Trophoblast cell (in vitro differentiated cells and primary cell): ENCODE data around the gene KIF3A.

Source experiments
- DNase-seq, 2 donors: peaks; one replicate each; pipeline ENCODE4 v3.0.0-alpha.2; 2016
- H2AFZ ChIP-seq: 2 replicates; pipeline ENCODE4 v1.6.1; 2013; ENCODE audit warnings: low read length, moderate library complexity, mild to moderate bottlenecking; ENCODE audit not compliant: insufficient read depth, poor library complexity
- H2AK5ac ChIP-seq: 2 replicates; pipeline ENCODE4 v1.6.1; 2013; ENCODE audit warnings: mild to moderate bottlenecking, low read length
- H2BK120ac ChIP-seq: 2 replicates; pipeline ENCODE4 v1.6.1; 2013; ENCODE audit warnings: low read length, mild to moderate bottlenecking, moderate library complexity; ENCODE audit not compliant: insufficient read depth, poor library complexity
- H2BK12ac ChIP-seq: 2 replicates; pipeline ENCODE4 v1.6.1; 2013; ENCODE audit warnings: mild to moderate bottlenecking, low read length, moderate library complexity
- H2BK5ac ChIP-seq: 2 replicates; pipeline ENCODE4 v1.6.1; 2013; ENCODE audit warnings: low read length, low read depth, moderate library complexity, mild to moderate bottlenecking; ENCODE audit not compliant: poor library complexity
- H3K14ac ChIP-seq: 2 replicates; pipeline ENCODE4 v1.6.1; 2013; ENCODE audit warnings: mild to moderate bottlenecking, low read length
- H3K18ac ChIP-seq: 2 replicates; pipeline ENCODE4 v1.6.1; 2013; ENCODE audit warnings: mild to moderate bottlenecking, low read length
- H3K23ac ChIP-seq: 2 replicates; pipeline ENCODE4 v1.6.1; 2013; ENCODE audit warnings: low read length
- H3K27ac ChIP-seq: 2 replicates; pipeline ENCODE4 v1.5.1; 2013; ENCODE audit warnings: low read depth, mild to moderate bottlenecking, inconsistent platforms, low read length, moderate library complexity
- H3K27me3 ChIP-seq: 2 replicates; pipeline ENCODE4 v1.6.1; 2013; ENCODE audit warnings: inconsistent platforms, mild to moderate bottlenecking, low read length, moderate library complexity; ENCODE audit not compliant: insufficient read depth
- H3K36me3 ChIP-seq, 2 experiments: 1 replicate in 1 of 2; 2 replicates in 1 of 2; pipeline ENCODE4 v1.6.1; 2013; ENCODE audit warnings: low read length in 2 of 2, mild to moderate bottlenecking in 2 of 2, moderate library complexity in 1 of 2; ENCODE audit not compliant: insufficient read depth in 2 of 2, control insufficient read depth in 1 of 2
- H3K4ac ChIP-seq: 2 replicates; pipeline ENCODE4 v1.6.1; 2013; ENCODE audit warnings: low read depth, mild to moderate bottlenecking, low read length, moderate library complexity
- H3K4me1 ChIP-seq, 2 experiments: 1 replicate in 1 of 2; 2 replicates in 1 of 2; pipeline ENCODE4 v1.6.1; 2013; ENCODE audit warnings: low read length in 2 of 2, mild to moderate bottlenecking in 2 of 2, moderate library complexity in 1 of 2; ENCODE audit not compliant: insufficient read depth in 2 of 2, control insufficient read depth in 1 of 2
- H3K4me2 ChIP-seq: 2 replicates; pipeline ENCODE4 v1.6.1; 2013; ENCODE audit warnings: inconsistent platforms, mild to moderate bottlenecking, low read length, moderate library complexity
- H3K4me3 ChIP-seq: 2 replicates; pipeline ENCODE4 v1.5.1; 2013; ENCODE audit warnings: mild to moderate bottlenecking, low read depth, low read length, inconsistent platforms
- H3K79me1 ChIP-seq: one replicate; pipeline ENCODE4 v1.6.1; 2013; ENCODE audit warnings: low read length
- H3K79me2 ChIP-seq: 2 replicates; pipeline ENCODE4 v1.6.1; 2013; ENCODE audit warnings: low read length, mild to moderate bottlenecking; ENCODE audit not compliant: control insufficient read depth, insufficient read depth, poor library complexity
- H3K9ac ChIP-seq: 2 replicates; pipeline ENCODE4 v1.6.1; 2013; ENCODE audit warnings: mild to moderate bottlenecking, low read length
- H3K9me3 ChIP-seq: 2 replicates; pipeline ENCODE4 v1.6.1; 2013; ENCODE audit warnings: low read depth, mild to moderate bottlenecking, control low read depth, inconsistent platforms, low read length; ENCODE audit not compliant: insufficient read depth
- H4K12ac ChIP-seq: 2 replicates; pipeline ENCODE4 v1.6.1; 2013; ENCODE audit warnings: low read depth, mild to moderate bottlenecking, low read length, moderate library complexity
- H4K8ac ChIP-seq: 2 replicates; pipeline ENCODE4 v1.6.1; 2013; ENCODE audit warnings: low read depth, mild to moderate bottlenecking, low read length, moderate library complexity
- H4K91ac ChIP-seq: one replicate; pipeline ENCODE4 v1.6.1; 2013; ENCODE audit warnings: low read depth, mild to moderate bottlenecking, low read length, moderate library complexity
- WGBS: extraction: QIAGEN DNeasy Blood & Tissue Kit; methylation state at CpG from one replicate; pipeline ENCODE4 v1.1.7; 2013; ENCODE audit warnings: missing lambda C conversion rate; ENCODE audit not compliant: insufficient read length, insufficient coverage; ENCODE audit errors: extremely low coverage; 5-methylcytosine and 5-hydroxymethylcytosine counted together

The KIF3A gene

DNA sequence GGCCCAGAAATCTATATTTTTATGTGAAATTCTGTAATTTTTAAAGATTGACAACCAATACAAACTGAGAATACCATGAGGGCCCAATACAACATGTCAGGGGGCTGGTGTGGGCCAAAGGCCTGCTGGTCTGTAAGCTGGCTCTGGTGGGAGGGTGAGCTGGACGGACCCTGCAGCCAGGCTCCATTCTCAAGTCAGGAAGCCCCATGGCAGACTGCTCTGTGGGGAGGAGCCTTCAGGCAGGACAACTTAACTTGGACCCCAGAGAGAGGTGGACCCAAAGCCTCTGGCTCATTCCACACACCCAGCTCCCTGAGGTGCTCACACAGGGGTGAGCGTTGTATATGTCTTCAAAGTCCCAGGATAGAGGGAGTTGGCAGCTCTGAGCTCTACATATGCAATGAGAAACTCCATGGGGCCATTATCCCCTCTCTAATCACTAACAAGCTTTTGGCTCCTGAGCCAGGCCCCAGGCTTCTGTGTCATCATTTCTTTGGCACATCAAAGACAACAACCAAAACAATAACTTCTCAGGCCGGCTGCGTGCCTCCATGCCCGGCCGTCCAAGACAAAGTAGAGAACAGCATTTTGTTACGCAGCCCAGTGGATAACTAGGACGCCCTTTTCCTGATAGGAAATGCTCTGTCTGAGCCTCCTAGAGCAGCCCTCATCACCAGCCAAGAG, 33.3 kb upstream of the KIF3A start:
- peak overlapping the region; percentile 89 for H3K27ac ChIP-seq
- peak overlapping the region; percentile 44 for H4K91ac ChIP-seq
- peaks cover 61% of the 10 kb centered on the region for H3K79me1 ChIP-seq
- no peak overlapping the region for H3K4me3 ChIP-seq
- no peak overlapping the region for H3K4me2 ChIP-seq
- H3K36me3 ChIP-seq = peaks cover 28 to 36% of the 10 kb centered on the region in 2 experiments
- peak overlapping the region; percentile 13 for H2BK5ac ChIP-seq
- H2AK5ac ChIP-seq = no peak overlapping the region
- no peak overlapping the region for H3K18ac ChIP-seq
- peak overlapping the region; percentile 44 for H2BK120ac ChIP-seq
- peak overlapping the region; percentile 41 for H3K14ac ChIP-seq
- H3K23ac ChIP-seq = no peak overlapping the region
- H2AFZ ChIP-seq = no peak overlapping the region
- peak overlapping the region; percentile 7 for H4K8ac ChIP-seq
- WGBS = no CpG with 5 or more reads among the region's 8 CpGs
- H2BK12ac ChIP-seq = peak overlapping the region; percentile 15
- H3K4ac ChIP-seq = peak overlapping the region; percentile 37
- peaks cover 82 to 89% of the 10 kb centered on the region in 2 experiments for H3K4me1 ChIP-seq
- H3K9ac ChIP-seq = no peak overlapping the region
- peaks cover 73% of the 10 kb centered on the region for H3K79me2 ChIP-seq
- H3K27me3 ChIP-seq = no peaks in the 10 kb centered on the region
- no peak overlapping the region for H4K12ac ChIP-seq
- H3K9me3 ChIP-seq = peaks cover 2% of the 10 kb centered on the region
- no peak for DNase-seq

- H2AFZ ChIP-seq = no peak overlapping the region
- H4K12ac ChIP-seq = no peak overlapping the region
- no peak overlapping the region for H3K9ac ChIP-seq
- H3K27ac ChIP-seq = peak overlapping the region; percentile 18
- no peak overlapping the region for H4K91ac ChIP-seq
- H3K23ac ChIP-seq = no peak overlapping the region
- no peak overlapping the region for H3K4me2 ChIP-seq
- H2AK5ac ChIP-seq = no peak overlapping the region
- peak overlapping the region; percentile 43 for H3K14ac ChIP-seq
- peak overlapping the region; percentile 83 for H3K4ac ChIP-seq
- H3K4me3 ChIP-seq = no peak overlapping the region
- peaks cover 65 to 71% of the 10 kb centered on the region in 2 experiments for H3K4me1 ChIP-seq
- peaks cover 2% of the 10 kb centered on the region for H3K9me3 ChIP-seq
- H3K79me2 ChIP-seq = peaks cover 57% of the 10 kb centered on the region
- H3K18ac ChIP-seq = peak overlapping the region; percentile 0
- no CpG with 5 or more reads among the region's 3 CpGs for WGBS
- no peak for DNase-seq
- H3K27me3 ChIP-seq = no peaks in the 10 kb centered on the region
- no peak overlapping the region for H2BK12ac ChIP-seq
- no peak overlapping the region for H2BK5ac ChIP-seq
- H3K36me3 ChIP-seq = peaks cover 41 to 48% of the 10 kb centered on the region in 2 experiments
- H3K79me1 ChIP-seq = peaks cover 43% of the 10 kb centered on the region
- H4K8ac ChIP-seq = peak overlapping the region; percentile 7
- no peak overlapping the region for H2BK120ac ChIP-seq
Measured at GRCh38 chr5:132768485-132768868, 31.1 kb upstream of the KIF3A start.

- H3K4me2 ChIP-seq = no peak overlapping the region
- H4K8ac ChIP-seq = no peak overlapping the region
- no peak overlapping the region for H2BK12ac ChIP-seq
- peaks cover 46% of the 10 kb centered on the region for H3K79me2 ChIP-seq
- no peak overlapping the region for H3K4me3 ChIP-seq
- H4K91ac ChIP-seq = peak overlapping the region; percentile 25
- H4K12ac ChIP-seq = no peak overlapping the region
- no peak overlapping the region for H3K23ac ChIP-seq
- peak overlapping the region; percentile 35 for H3K4ac ChIP-seq
- peak overlapping the region; percentile 12 for H2BK120ac ChIP-seq
- peaks cover 2% of the 10 kb centered on the region for H3K9me3 ChIP-seq
- no peak for DNase-seq
- H2AFZ ChIP-seq = no peak overlapping the region
- WGBS = no CpG with 5 or more reads among the region's 2 CpGs
- H3K9ac ChIP-seq = no peak overlapping the region
- no peak overlapping the region for H3K27ac ChIP-seq
- peaks cover 51 to 64% of the 10 kb centered on the region in 2 experiments for H3K4me1 ChIP-seq
- H3K79me1 ChIP-seq = peaks cover 30% of the 10 kb centered on the region
- peaks cover 48 to 53% of the 10 kb centered on the region in 2 experiments for H3K36me3 ChIP-seq
- H3K14ac ChIP-seq = peak overlapping the region; percentile 33
- H3K18ac ChIP-seq = peak overlapping the region; percentile 19
- peak overlapping the region; percentile 3 for H2BK5ac ChIP-seq
- H2AK5ac ChIP-seq = peak overlapping the region; percentile 11
- H3K27me3 ChIP-seq = no peaks in the 10 kb centered on the region
Measured at GRCh38 chr5:132767150-132767549, 29.8 kb upstream of the KIF3A start.

GRCh38 chr5:132766806-132767055, 29.4 kb upstream of the KIF3A start:
- H3K4me1 ChIP-seq = peaks cover 47 to 62% of the 10 kb centered on the region in 2 experiments
- H4K8ac ChIP-seq = no peak overlapping the region
- H2BK12ac ChIP-seq = peak overlapping the region; percentile 21
- peaks cover 53 to 57% of the 10 kb centered on the region in 2 experiments for H3K36me3 ChIP-seq
- H3K18ac ChIP-seq = peak overlapping the region; percentile 54
- no peaks in the 10 kb centered on the region for H3K27me3 ChIP-seq
- peaks cover 43% of the 10 kb centered on the region for H3K79me2 ChIP-seq
- peak overlapping the region; percentile 5 for H2BK5ac ChIP-seq
- peak overlapping the region; percentile 21 for H4K91ac ChIP-seq
- WGBS = no CpG with 5 or more reads among the region's 1 CpG
- H3K4ac ChIP-seq = peak overlapping the region; percentile 35
- no peak overlapping the region for H2AK5ac ChIP-seq
- H2BK120ac ChIP-seq = peak overlapping the region; percentile 12
- no peak overlapping the region for H3K23ac ChIP-seq
- no peak for DNase-seq
- H3K4me2 ChIP-seq = no peak overlapping the region
- H3K79me1 ChIP-seq = peaks cover 27% of the 10 kb centered on the region
- no peak overlapping the region for H3K9ac ChIP-seq
- H4K12ac ChIP-seq = no peak overlapping the region
- H3K4me3 ChIP-seq = peak overlapping the region; percentile 31
- peak overlapping the region; percentile 11 for H3K14ac ChIP-seq
- H3K9me3 ChIP-seq = peaks cover 2% of the 10 kb centered on the region
- no peak overlapping the region for H2AFZ ChIP-seq
- peak overlapping the region; percentile 6 for H3K27ac ChIP-seq
